Kidney (tissue), 14 donors: ENCODE results near the gene PFDN2. TPM values are rescaled to one million over a fixed set of nuclear protein-coding genes. Genes with fewer than 3 reads are reported as not detected.

Experiments used
- DNase-seq, 5 donors: peaks; one replicate each; pipeline ENCODE4 v3.0.0-alpha.2; 2013 to 2020
- FAIRE-seq: peaks from 2 replicates; lab custom pipeline; 2012; peaks lifted over from hg19 to GRCh38; lab: Jason Lieb, UNC
- H3K27ac ChIP-seq, 2 donors: one replicate each; pipeline ENCODE4 v1.7.0; 2013; ENCODE audit warnings: low read depth in 2 of 2, low read length in 2 of 2, inconsistent platforms in 1 of 2
- H3K27me3 ChIP-seq: one replicate; pipeline ENCODE4 v1.7.1; 2013; ENCODE audit warnings: low read length, inconsistent platforms; ENCODE audit not compliant: control insufficient read depth, insufficient read depth
- H3K36me3 ChIP-seq, 3 donors: one replicate each; pipeline versions ENCODE4 v1.7.0 to v1.7.1; 2013; ENCODE audit warnings: low read length in 3 of 3, control low read depth in 1 of 3, inconsistent platforms in 1 of 3; ENCODE audit not compliant: insufficient read depth in 3 of 3, control insufficient read depth in 2 of 3
- H3K4me1 ChIP-seq, 3 donors: one replicate each; pipeline versions ENCODE4 v1.7.0 to v1.7.1; 2013; ENCODE audit warnings: low read length in 3 of 3, inconsistent platforms in 1 of 3, low read depth in 1 of 3; ENCODE audit not compliant: control insufficient read depth in 2 of 3, insufficient read depth in 2 of 3
- H3K4me3 ChIP-seq, 3 donors: one replicate each; pipeline versions ENCODE4 v1.7.0 to v1.8.1; 2013; ENCODE audit warnings: low read length in 3 of 3, control low read depth in 1 of 3, inconsistent platforms in 1 of 3
- H3K9ac ChIP-seq, 3 donors: one replicate each; pipeline versions ENCODE4 v1.7.0 to v1.7.1; 2013; ENCODE audit warnings: low read length in 3 of 3, control low read depth in 1 of 3, inconsistent platforms in 1 of 3
- H3K9me3 ChIP-seq, 3 donors: one replicate each; pipeline versions ENCODE4 v1.7.0 to v1.7.1; 2013; ENCODE audit warnings: low read length in 3 of 3, control low read depth in 1 of 3, inconsistent platforms in 1 of 3; ENCODE audit not compliant: control insufficient read depth in 2 of 3, insufficient read depth in 1 of 3
- intact Hi-C: fragments of 100-400 bp; cut with DNase I; formaldehyde crosslinking; loops from one replicate; pipeline ENCODE4 v1.11.1; 2022
- polyA plus RNA-seq: library from polyadenylated mRNA; stranded (reverse); fragments of 350-450 nt; fragmentation: Illumina TruSeq; extraction: RNeasy Lipid Tissue Mini Kit (QIAGEN cat#74804); gene quantifications from one replicate; pipeline ENCODE4 v1.2.3, GENCODE V29; 2014; ENCODE audit warnings: low read depth, low replicate concordance; ENCODE audit not compliant: insufficient read depth
- total RNA-seq: library from RNA; stranded (reverse); fragmentation: NEBNext Ultra II Directional; extraction: Animal tissue kit (Norgen Biotek cat#: 25700); gene quantifications from one replicate; pipeline ENCODE4 v1.2.1, GENCODE V29; 2021
- TF ChIP-seq, protein P1 (sequence below): IDR thresholded peaks from 3 replicates; pipeline ENCODE4 v1.5.1; 2012; ENCODE audit warnings: mild to moderate bottlenecking, moderate library complexity, borderline replicate concordance; ENCODE audit not compliant: insufficient read depth; ENCODE audit errors: extremely low read depth
- donor health status: control.
- donor health status: control.
- donor health status: control.
- donor health status: control.
- donor health status: control.
- donor health status: DM: yes; HTN: yes; CAD: no.
- donor health status: Normal renal cell carcinoma (clear cell type).

PFDN2 gene
- total and polyA plus RNA-seq, 2 donors from 2014 or later = 46.7 to 149 TPM

DNA sequence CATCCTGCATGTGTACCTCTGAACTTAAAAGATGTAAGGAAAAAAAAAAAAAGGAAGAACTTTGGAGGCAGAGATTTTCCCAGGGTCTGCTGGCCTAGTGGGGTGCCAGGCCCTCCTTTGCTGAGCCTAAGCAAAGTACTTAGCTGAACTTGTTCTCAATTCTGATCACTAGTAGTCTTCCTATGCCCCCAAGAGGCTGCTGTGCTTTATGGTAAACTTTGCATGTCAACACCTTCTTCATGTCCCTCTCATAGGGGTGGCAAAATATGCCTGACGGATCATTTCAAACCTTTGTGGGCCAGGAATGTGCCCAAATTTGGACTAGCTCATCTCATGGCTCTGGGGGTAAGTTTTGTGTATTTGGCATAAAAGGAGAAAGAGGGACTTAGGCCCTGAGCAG, 40.0 kb upstream of the PFDN2 start:
- no peak for DNase-seq
- Histone ChIP-seq H3K27me3 (no peaks in the 10 kb centered on the region), H3K4me1 (peaks cover 0 to 18% (median 11%) of the 10 kb centered on the region in 3 donors), H3K36me3 (peaks cover 0 to 7% (median 0%) of the 10 kb centered on the region in 3 donors), H3K9ac (no peak overlapping the region), H3K27ac (no peak overlapping the region), H3K9me3 (no peaks in the 10 kb centered on the region), H3K4me3 (no peak overlapping the region)
- intact Hi-C loops = no loop called here
- no peak for FAIRE-seq
- TF ChIP-seq, protein P1, sequence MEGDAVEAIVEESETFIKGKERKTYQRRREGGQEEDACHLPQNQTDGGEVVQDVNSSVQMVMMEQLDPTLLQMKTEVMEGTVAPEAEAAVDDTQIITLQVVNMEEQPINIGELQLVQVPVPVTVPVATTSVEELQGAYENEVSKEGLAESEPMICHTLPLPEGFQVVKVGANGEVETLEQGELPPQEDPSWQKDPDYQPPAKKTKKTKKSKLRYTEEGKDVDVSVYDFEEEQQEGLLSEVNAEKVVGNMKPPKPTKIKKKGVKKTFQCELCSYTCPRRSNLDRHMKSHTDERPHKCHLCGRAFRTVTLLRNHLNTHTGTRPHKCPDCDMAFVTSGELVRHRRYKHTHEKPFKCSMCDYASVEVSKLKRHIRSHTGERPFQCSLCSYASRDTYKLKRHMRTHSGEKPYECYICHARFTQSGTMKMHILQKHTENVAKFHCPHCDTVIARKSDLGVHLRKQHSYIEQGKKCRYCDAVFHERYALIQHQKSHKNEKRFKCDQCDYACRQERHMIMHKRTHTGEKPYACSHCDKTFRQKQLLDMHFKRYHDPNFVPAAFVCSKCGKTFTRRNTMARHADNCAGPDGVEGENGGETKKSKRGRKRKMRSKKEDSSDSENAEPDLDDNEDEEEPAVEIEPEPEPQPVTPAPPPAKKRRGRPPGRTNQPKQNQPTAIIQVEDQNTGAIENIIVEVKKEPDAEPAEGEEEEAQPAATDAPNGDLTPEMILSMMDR = no peak

DNA sequence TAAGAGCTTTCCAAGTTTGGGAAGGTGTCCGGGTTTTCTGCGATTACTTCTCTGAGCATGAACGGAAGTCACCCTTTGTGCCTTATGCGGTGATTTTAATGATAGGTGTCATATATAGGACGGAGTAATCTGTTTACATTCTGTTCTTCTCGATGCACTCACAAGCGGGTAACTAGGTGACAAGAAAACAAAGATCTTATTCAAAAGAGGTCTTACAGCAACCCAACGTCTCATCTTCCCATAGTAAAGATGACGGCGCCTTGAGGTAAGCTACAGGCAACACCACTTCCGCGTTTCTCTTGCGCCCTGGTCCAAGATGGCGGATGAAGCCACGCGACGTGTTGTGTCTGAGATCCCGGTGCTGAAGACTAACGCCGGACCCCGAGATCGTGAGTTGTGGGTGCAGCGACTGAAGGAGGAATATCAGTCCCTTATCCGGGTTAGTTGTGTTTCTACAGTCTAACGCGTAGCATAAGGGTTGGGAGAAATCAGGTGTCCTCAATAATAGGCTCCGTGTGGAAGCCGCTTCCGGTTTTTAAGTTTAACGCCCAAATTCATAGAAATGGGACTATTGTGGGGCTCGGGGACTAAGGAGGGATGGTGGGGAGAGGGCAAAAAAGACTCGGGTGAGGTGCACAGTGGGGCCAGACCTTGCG, 36.0 kb upstream of the PFDN2 start, which contains the start of gene UFC1:
UFC1 (plus strand) TSS at position 297 of the 656 bp plus-strand sequence; CDS start at position 317, 20 bp downstream.
- Histone ChIP-seq H3K9me3 (no peaks in the 10 kb centered on the region), H3K9ac (peak within 1 kb of the TSS; percentile 81 to 100 (median 81)), H3K27me3 (no peaks in the 10 kb centered on the region), H3K4me1 (peaks cover 0 to 3% (median 2%) of the 10 kb centered on the region in 3 donors), H3K27ac (peak within 1 kb of the TSS; percentile 96), H3K36me3 (peaks cover 0 to 4% (median 0%) of the 10 kb centered on the region in 3 donors), H3K4me3 (peak within 1 kb of the TSS; percentile 86 to 100 (median 95))
- FAIRE-seq (no peak), DNase-seq (peak; percentile 84 to 96 (median 89))
- TF ChIP-seq, protein P1 = no peak
- intact Hi-C loops = no loop called here

DNA sequence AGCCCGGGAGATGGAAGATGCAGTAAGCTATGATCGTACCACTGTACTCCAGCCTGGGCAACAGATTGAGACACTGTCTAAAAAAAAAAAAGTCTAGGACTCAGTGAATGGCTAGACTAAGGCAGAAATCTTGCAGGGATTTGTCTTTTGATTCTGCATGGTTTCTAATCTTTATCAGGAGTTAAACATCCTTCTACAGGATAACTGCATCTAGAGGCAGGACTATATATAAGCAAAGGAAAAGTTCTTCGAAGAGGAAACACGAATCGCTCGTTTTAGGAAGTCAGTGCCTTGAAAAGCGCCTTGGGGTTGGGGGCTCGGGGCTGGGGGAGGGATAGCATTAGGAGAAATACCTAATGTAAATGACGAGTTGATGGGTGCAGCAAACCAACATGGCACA, 35.3 kb upstream of the PFDN2 start:
- Histone ChIP-seq H3K9me3 (no peaks in the 10 kb centered on the region), H3K27ac (no peak overlapping the region), H3K9ac (peak overlapping the region in 1 of 3 donors; percentile 100), H3K27me3 (no peaks in the 10 kb centered on the region), H3K4me3 (peak overlapping the region; percentile 86 to 100 (median 95)), H3K4me1 (peaks cover 0 to 3% (median 0%) of the 10 kb centered on the region in 3 donors), H3K36me3 (peaks cover 0 to 1% (median 0%) of the 10 kb centered on the region in 3 donors)
- FAIRE-seq (no peak), DNase-seq (peak in 1 of 5 donors; percentile 28)
- intact Hi-C loops = no loop called here
- TF ChIP-seq, protein P1 = no peak
